ENCODE measurements around the gene KHDC3L. TPM values are rescaled to one million over a fixed set of nuclear protein-coding genes. Genes with fewer than 3 reads are reported as not detected.

The KHDC3L gene
- total RNA-seq, 1 donor from 2014 or later = not detected

- no peak for FAIRE-seq
- Histone ChIP-seq H3K4me3 (ENCODE audit: low read depth, low read length) (no peak overlapping the region), H3K27me3 (ENCODE audit: control insufficient read depth, insufficient read depth, low read length) (no peaks in the 10 kb centered on the region), H3K36me3 (ENCODE audit: control insufficient read depth, insufficient read depth, low read length) (no peaks in the 10 kb centered on the region)
- TF ChIP-seq CTCF (IDR thresholded peaks at IDR 0.05; ENCODE audit: insufficient read depth, low read length, severe bottlenecking) = no peak
- DNase-seq (ENCODE audit: low read depth) = no peak
Observed at GRCh38 chr6:73364121-73364520, 1.7 kb downstream of the KHDC3L start.

GRCh38 chr6:73364549-73364948 lies 2.1 kb downstream of the KHDC3L start:
- DNase-seq (ENCODE audit: low read depth) (no peak), FAIRE-seq (no peak)
- Histone ChIP-seq H3K27me3 (ENCODE audit: control insufficient read depth, insufficient read depth, low read length) (no peaks in the 10 kb centered on the region), H3K36me3 (ENCODE audit: control insufficient read depth, insufficient read depth, low read length) (no peaks in the 10 kb centered on the region), H3K4me3 (ENCODE audit: low read depth, low read length) (no peak overlapping the region)
- TF ChIP-seq CTCF (IDR thresholded peaks at IDR 0.05; ENCODE audit: insufficient read depth, low read length, severe bottlenecking) = no peak

DNA sequence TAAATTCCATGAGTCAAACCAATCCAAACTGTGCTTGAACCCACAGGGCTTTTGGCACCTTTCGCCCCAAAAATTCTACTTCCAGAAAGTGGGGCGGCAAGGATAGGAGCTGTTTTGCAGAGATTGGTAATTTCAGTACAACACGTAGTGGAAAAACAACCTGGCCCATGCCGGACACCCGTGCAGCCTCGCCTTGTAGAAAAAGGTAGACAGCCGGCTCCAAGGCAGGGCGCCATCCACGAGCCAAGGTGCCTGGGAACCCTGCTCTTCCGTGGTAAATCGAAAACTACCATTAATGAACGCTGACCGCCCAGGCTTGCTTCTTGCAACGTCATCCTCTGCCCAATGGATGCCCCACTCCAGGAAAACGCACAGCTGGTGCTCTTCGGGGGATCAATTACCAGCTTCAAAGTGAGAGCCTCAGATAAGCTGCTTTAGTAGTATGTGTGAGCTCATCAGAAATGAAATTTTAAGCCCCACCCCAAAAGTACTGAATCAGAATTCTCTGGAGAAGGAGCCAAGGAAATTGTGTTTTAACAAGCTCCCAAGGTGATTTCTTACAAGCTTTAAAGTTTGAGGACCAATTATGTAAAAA lies 5.4 kb downstream of the KHDC3L start:
- H3K36me3 ChIP-seq (ENCODE audit: control insufficient read depth, insufficient read depth, low read length) = no peaks in the 10 kb centered on the region
- FAIRE-seq (no peak), DNase-seq (ENCODE audit: low read depth) (no peak)
- no peak overlapping the region for H3K4me3 ChIP-seq (ENCODE audit: low read depth, low read length)
- no peak for TF ChIP-seq CTCF (IDR thresholded peaks at IDR 0.05; ENCODE audit: insufficient read depth, low read length, severe bottlenecking)
- H3K27me3 ChIP-seq (ENCODE audit: control insufficient read depth, insufficient read depth, low read length) = no peaks in the 10 kb centered on the region

GRCh38 chr6:73368675-73369074 lies 6.2 kb downstream of the KHDC3L start:
- H3K36me3 ChIP-seq (ENCODE audit: control insufficient read depth, insufficient read depth, low read length) = no peaks in the 10 kb centered on the region
- no peaks in the 10 kb centered on the region for H3K27me3 ChIP-seq (ENCODE audit: control insufficient read depth, insufficient read depth, low read length)
- TF ChIP-seq CTCF (IDR thresholded peaks at IDR 0.05; ENCODE audit: insufficient read depth, low read length, severe bottlenecking) = no peak
- no peak overlapping the region for H3K4me3 ChIP-seq (ENCODE audit: low read depth, low read length)
- peak; percentile 40 for FAIRE-seq
- no peak for DNase-seq (ENCODE audit: low read depth)

DNA sequence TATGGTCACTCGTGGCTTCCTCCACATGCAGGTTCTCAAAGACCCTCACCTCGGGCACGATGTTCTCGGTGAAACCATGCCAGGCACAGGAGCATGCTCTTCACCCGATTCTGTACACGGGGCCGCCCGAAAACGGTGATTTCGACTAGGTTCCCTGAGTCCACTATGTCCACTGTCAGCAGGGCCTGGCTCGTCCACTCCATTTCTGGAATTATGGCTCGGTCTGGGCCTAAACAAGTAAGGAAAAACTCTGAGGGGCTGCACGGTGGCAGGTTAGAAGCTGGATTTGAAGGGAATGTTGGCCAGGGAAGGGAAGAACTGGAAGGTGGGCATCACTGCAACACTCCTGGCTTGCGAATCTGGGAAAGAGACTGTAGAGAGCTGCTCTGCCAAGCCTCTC lies 6.7 kb downstream of the KHDC3L start:
- Histone ChIP-seq H3K4me3 (ENCODE audit: low read depth, low read length) (no peak overlapping the region), H3K36me3 (ENCODE audit: control insufficient read depth, insufficient read depth, low read length) (no peaks in the 10 kb centered on the region), H3K27me3 (ENCODE audit: control insufficient read depth, insufficient read depth, low read length) (no peaks in the 10 kb centered on the region)
- FAIRE-seq (no peak), DNase-seq (ENCODE audit: low read depth) (no peak)
- no peak for TF ChIP-seq CTCF (IDR thresholded peaks at IDR 0.05; ENCODE audit: insufficient read depth, low read length, severe bottlenecking)

DNA sequence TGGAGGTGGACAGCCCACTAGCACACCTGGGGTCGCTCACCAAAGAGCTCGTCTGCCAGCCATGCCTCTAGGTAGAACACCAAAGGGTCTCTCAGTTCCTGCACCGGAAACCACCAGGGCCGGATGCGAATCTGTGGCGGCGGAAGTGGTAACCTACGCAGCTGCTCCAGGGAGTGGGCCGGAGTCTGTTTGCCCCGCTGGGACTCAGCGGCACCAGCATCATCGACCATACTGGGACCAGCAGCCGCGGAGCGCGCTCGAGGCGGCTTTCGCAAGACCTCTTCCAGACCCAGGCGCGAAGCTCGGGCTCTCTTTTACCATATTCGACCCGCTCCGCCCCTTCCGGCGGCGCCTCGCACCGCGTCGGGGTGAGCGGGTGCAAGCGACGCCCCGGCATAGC lies 7.1 kb downstream of the KHDC3L start, which contains the start of gene OOEP:
TSS of gene OOEP (minus strand) at position 335 of the 400 bp plus-strand sequence. CDS start at position 230, 105 bp downstream.
- Histone ChIP-seq H3K36me3 (ENCODE audit: control insufficient read depth, insufficient read depth, low read length) (no peaks in the 10 kb centered on the region), H3K27me3 (ENCODE audit: control insufficient read depth, insufficient read depth, low read length) (no peaks in the 10 kb centered on the region), H3K4me3 (ENCODE audit: low read depth, low read length) (no peak within 1 kb of the TSS)
- no peak for FAIRE-seq
- TF ChIP-seq CTCF (IDR thresholded peaks at IDR 0.05; ENCODE audit: insufficient read depth, low read length, severe bottlenecking) = no peak
- no peak for DNase-seq (ENCODE audit: low read depth)

Data from bronchial epithelial cell (primary cell).